GM19372 (cell line): ENCODE measurements around the gene C14orf180.

ENCODE experiments used
- ATAC-seq: cut with Tn5 transposase; IDR thresholded peaks from one replicate; pipeline ENCODE4 v1.9.1; 2021; ENCODE audit warnings: mild to moderate bottlenecking, low read depth, moderate library complexity; ENCODE audit not compliant: unreplicated experiment

Gene C14orf180

GRCh38 chr14:104549536-104550339, 29.8 kb upstream of the C14orf180 start:
- no peak for ATAC-seq

DNA sequence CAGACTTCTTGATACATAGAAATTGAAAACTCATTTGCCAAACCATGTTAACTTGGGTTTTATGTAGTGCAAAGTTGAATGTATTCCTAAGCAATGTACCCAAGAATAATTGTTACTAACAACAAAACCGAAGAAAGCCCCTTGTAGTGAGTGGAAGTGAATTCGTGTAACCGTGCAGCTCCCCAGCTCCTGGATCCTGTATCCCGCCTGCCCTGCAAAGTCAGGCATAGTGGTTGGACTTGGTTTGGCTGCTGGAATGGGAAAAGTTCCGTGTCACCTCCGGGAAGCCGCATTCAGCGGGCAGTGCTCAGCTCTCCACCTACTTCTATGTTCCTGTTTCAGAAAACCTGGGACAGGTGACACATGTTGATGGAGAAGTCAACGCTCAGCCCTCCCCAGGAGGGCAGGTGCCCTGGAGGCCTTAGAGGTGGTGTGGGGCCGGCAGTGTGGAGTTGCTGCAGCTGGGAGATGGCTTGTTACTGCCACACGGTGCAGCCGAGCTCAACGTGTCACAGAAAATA, 29.2 kb upstream of the C14orf180 start:
- no peak for ATAC-seq

- no peak for ATAC-seq
Measured at GRCh38 chr14:104550861-104551728, 28.5 kb upstream of the C14orf180 start.

DNA sequence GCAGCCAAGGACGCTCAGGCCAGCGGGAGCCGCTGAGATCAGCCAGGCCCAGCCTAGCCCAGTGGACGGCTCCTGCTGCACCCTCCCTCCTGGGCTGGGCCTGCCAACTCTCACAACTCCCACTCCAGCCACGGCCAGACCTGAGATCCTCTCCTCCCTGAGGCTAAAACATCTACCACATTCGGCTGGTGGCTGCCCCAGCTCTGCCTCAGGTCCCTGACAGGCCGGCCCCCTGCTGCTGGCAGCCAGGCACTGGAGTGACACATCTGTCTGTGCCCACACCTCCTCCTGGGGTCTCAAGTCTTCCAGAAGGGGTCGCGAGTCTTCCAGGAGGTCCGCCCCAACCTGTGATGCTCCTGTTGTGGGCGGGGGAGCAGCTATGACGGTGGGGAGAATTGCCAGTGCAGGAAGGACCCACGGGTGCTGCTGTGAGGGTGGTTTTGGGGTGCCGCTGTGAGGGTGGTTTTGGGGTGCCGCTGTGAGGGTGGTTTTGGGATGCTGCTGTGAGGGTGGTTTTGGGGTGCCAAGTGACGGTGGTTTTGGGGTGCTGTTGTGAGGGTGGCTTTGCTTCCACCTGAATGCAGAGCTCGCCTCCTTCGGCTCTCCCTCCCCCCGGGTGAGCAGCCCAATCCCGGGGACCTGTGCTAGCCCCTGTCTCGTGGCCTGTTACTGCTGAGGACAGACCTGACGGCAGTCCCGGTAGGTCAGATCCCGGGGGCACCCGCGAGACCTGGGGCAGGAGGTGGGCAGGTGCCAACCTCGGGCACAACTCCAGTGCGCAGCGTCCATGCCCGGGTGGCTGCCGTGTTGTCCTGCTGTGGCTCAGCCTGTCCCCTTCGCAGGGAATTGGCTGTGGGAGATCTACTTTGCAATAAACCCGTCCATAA, 27.5 kb upstream of the C14orf180 start:
- ATAC-seq, result no peak

- ATAC-seq, result no peak
Measured at GRCh38 chr14:104552738-104553125, 26.8 kb upstream of the C14orf180 start.

GRCh38 chr14:104553166-104554087, 26.1 kb upstream of the C14orf180 start:
- no peak for ATAC-seq

DNA sequence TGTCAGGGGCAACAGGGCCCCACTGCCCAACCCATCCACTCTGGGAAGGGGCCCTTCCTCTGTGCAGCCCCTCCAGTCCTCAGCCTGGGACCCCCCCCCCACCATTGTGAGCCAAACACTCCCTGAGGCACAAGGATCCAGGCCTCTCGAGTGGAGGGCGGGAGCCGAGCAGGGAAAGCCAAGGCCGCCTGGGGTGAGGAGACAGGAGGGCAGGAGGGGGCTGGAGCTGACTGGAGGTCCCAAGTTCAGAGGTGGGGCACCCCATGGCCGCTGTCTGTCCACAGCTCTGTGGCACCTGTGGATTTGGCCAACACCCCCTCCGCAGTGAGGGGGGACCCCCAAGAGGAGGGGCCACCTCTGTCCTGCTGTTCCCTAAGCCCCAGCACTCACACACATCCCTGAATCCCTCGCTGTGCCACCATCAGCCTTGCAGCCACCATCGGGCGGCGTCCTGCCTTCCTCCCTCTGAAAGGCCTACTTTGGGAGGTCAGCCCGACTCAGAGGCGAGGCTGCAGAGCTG, 25.4 kb upstream of the C14orf180 start:
- ATAC-seq, result no peak

DNA sequence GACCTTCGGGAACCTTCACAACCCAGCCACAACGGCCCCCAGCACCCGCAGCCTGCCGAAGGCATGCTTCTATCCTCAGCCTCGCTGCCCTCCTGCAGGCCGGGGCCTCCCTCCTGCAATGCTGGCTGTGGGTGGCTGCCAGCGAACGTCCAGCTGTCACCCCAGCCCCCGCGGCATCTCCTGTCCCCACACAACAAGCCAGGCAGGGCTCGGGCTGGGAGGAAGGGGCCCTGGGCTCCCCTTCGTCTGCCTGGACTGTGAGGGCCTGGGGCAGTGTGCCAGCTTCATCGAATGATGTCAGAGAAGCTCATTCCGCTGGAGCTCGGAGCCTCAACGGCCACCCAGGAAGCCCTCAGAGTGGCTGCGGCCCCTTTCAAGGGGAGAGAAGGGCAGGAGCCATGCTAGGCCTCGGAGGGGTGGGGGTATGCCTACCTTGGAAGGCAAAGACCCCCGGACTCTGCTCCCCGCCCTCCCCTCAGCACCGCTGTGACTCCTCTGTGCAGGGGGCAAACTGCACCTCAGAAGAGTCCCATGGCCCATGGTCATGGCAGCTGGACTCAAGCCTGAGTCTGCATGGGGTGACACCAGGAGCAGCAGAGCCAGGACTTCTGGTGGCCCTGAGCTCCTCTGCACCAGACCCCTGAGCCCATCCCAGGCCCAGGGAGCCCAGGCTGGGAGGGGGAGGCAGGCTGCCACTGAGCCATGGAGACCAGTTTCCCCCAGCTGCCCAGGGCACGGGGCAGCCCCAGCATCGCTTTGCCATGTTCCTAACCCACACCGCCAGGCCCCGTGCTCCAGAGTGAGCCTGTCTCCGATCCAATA, 24.7 kb upstream of the C14orf180 start:
- no peak for ATAC-seq

- ATAC-seq, result no peak
Measured at GRCh38 chr14:104555430-104556255, 23.9 kb upstream of the C14orf180 start.

DNA sequence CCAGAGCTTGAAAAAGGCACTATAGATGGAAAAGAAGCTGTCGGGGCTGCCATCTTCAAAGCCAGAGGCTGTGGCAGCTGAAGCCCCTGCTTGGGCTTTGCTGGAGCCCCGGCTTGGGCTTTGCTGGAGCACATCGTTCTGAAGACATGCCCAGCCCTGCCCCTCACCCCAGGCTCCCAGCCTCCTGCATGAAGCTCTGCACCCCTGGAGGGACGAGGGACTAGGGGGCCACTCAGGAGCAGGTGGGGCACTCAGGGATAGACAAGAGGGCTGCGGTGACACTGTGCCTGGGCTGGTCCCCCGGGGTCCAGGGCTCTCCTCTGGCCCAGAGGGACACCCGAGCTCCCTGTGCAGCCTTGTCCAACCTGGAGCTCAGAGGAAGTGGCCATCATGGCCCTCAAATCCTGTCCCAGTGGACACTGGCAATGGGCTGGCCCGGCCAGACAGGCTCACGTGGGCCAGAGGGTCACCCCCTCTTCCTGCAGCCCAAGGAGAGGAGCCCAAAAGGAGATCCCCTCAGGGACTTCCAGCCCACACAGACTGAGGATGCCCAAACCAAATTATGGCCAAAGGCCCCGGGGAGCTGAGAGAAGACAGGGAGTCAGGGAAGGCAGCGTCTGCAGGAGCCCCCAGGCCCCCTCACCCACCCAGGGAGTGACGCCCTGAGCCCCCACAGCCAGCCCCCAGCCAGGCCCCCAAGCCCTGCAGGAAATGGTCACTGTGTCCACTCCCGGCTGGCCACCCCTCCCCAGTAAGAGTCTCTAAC, 23.1 kb upstream of the C14orf180 start:
- no peak for ATAC-seq

GRCh38 chr14:104557086-104557485, 22.5 kb upstream of the C14orf180 start:
- ATAC-seq, result no peak

DNA sequence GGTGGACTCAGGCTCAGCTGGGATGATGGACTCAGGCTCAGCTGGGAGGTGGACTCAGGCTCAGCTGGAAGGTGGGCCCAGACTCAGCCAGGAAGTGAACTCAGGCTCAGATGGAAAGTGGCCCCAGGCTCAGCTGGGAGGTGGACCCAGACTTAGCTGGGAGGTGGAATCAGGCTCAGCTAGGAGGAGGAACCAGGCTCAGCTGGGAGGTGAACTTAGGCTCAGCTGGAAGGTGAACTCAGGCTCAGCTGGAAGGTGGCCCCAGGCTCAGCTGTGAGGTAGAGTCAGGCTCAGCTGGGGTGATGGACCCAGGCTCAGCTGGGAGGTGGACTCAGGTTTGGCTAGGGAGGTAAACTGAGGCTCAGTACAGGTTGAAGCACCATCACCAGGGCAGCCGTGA, 21.8 kb upstream of the C14orf180 start:
- ATAC-seq, result no peak

GRCh38 chr14:104558231-104559027, 21.1 kb upstream of the C14orf180 start:
- ATAC-seq, result no peak

- no peak for ATAC-seq
Measured at GRCh38 chr14:104559028-104559803, 20.3 kb upstream of the C14orf180 start.
